Endothelial cell of coronary artery (primary cell): ENCODE results near the gene ITIH2. TPM values are rescaled to one million over a fixed set of nuclear protein-coding genes. Genes with fewer than 3 reads are reported as not detected.

Experiments
- total RNA-seq: library from RNA; depleted of rRNA; stranded (reverse); fragments of >200 nt; gene quantifications from 2 replicates; pipeline ENCODE4 v1.2.3, GENCODE V29; 2014

The ITIH2 gene
- under 0.01 TPM in 1 of 2 replicates, not detected in the other for total RNA-seq

GRCh38 chr10:7703140-7703539 lies at the start of gene ITIH2:
ITIH2 (plus strand) TSS chr10:7703316; CDS start chr10:7703435, 119 bp downstream.

GRCh38 chr10:7666253-7667023 lies 36.7 kb upstream of the ITIH2 start, which contains the start of gene ITIH5:
ITIH5 (minus strand) TSS chr10:7666966; CDS start chr10:7666892, 74 bp downstream.

GRCh38 chr10:7787857-7788638 lies 84.9 kb downstream of the ITIH2 start, which contains the start of the genes ATP5F1C and KIN:
ATP5F1C (plus strand) TSS chr10:7788177; CDS start chr10:7788208, 31 bp downstream.
KIN (minus strand) TSS chr10:7787993; CDS start chr10:7787933, 60 bp downstream.

Other genes starting within 250 kb of the ITIH2 start
- 0.19 TPM in 1 of 2 replicates, not detected in the other for gene ITIH5, start 36.4 kb upstream of the ITIH2 start, total RNA-seq
- 6.5 and 7.7 TPM in 2 replicates for gene KIN, start 84.7 kb downstream of the ITIH2 start, total RNA-seq
- 260 and 276 TPM in 2 replicates for gene ATP5F1C, start 84.9 kb downstream of the ITIH2 start, total RNA-seq
- gene TAF3, start 115.2 kb downstream of the ITIH2 start, total RNA-seq = 1.6 and 1.9 TPM in 2 replicates